ENCODE data around the gene TEDC2. TPM values are rescaled to one million over a fixed set of nuclear protein-coding genes. Genes with fewer than 3 reads are reported as not detected.

The TEDC2 gene
- total and polyA plus RNA-seq, 9 of the 15 experiments (the other 6 are each of a cell fraction or from before 2014, with no cell fraction given) = 0.75 to 57.0 (median 17.6) TPM

DNA sequence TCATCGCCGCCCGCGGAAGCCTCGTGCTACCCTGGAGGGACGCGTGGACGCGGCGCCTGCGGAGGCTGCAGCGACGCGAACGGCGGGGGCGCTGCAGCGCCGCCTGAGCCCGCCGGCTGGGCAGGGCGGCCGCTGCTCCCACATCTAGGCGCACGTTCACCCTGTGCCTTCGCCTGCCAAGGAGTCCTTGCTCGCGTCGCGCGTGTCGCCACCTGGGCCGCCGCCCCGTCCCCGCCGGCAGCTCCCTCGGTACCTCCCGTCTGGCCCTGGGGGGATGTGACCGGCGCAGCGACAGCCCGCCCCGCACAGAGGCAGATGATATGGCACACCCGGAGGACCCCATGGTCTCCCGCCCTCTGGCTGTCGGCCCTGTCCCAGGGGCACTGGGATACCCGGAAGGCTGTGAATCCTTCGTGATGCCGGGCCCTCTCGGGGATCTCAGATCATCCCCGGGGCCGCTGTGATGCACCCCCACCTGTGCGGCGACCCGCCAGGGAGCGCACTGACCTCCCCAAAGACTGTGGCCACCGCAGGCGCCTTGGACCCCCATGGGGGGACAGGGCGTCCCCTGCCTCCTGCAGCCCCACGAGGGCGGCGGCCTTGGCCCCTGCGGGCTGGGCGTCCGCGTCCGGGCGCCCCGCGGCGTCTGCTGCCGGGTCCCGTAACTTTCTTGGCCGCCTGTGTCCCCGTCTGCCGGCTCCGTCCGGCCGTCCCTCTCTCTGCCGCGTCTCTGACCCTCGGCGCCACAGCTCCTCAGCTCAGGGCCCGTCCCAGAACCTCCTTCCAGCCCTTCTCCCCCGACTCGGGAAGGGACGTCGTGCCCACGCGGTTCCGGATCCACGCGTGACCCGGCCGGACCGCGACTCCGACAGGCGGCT is 14.3 kb downstream of the TEDC2 start (continued):
- no peak for TF ChIP-seq HIVEP1 (CRISPR knock-in tag; IDR thresholded peaks at IDR 0.05)
- TF ChIP-seq, protein P1, sequence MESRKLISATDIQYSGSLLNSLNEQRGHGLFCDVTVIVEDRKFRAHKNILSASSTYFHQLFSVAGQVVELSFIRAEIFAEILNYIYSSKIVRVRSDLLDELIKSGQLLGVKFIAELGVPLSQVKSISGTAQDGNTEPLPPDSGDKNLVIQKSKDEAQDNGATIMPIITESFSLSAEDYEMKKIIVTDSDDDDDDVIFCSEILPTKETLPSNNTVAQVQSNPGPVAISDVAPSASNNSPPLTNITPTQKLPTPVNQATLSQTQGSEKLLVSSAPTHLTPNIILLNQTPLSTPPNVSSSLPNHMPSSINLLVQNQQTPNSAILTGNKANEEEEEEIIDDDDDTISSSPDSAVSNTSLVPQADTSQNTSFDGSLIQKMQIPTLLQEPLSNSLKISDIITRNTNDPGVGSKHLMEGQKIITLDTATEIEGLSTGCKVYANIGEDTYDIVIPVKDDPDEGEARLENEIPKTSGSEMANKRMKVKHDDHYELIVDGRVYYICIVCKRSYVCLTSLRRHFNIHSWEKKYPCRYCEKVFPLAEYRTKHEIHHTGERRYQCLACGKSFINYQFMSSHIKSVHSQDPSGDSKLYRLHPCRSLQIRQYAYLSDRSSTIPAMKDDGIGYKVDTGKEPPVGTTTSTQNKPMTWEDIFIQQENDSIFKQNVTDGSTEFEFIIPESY (CRISPR knock-in tag; IDR thresholded peaks at IDR 0.05) = peak; percentile 8; the same call in 1 of the 2 replicates
- TF ChIP-seq, protein P2, sequence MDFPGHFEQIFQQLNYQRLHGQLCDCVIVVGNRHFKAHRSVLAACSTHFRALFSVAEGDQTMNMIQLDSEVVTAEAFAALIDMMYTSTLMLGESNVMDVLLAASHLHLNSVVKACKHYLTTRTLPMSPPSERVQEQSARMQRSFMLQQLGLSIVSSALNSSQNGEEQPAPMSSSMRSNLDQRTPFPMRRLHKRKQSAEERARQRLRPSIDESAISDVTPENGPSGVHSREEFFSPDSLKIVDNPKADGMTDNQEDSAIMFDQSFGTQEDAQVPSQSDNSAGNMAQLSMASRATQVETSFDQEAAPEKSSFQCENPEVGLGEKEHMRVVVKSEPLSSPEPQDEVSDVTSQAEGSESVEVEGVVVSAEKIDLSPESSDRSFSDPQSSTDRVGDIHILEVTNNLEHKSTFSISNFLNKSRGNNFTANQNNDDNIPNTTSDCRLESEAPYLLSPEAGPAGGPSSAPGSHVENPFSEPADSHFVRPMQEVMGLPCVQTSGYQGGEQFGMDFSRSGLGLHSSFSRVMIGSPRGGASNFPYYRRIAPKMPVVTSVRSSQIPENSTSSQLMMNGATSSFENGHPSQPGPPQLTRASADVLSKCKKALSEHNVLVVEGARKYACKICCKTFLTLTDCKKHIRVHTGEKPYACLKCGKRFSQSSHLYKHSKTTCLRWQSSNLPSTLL (IDR thresholded peaks at IDR 0.05) = no peak
- TF ChIP-seq, protein P3, sequence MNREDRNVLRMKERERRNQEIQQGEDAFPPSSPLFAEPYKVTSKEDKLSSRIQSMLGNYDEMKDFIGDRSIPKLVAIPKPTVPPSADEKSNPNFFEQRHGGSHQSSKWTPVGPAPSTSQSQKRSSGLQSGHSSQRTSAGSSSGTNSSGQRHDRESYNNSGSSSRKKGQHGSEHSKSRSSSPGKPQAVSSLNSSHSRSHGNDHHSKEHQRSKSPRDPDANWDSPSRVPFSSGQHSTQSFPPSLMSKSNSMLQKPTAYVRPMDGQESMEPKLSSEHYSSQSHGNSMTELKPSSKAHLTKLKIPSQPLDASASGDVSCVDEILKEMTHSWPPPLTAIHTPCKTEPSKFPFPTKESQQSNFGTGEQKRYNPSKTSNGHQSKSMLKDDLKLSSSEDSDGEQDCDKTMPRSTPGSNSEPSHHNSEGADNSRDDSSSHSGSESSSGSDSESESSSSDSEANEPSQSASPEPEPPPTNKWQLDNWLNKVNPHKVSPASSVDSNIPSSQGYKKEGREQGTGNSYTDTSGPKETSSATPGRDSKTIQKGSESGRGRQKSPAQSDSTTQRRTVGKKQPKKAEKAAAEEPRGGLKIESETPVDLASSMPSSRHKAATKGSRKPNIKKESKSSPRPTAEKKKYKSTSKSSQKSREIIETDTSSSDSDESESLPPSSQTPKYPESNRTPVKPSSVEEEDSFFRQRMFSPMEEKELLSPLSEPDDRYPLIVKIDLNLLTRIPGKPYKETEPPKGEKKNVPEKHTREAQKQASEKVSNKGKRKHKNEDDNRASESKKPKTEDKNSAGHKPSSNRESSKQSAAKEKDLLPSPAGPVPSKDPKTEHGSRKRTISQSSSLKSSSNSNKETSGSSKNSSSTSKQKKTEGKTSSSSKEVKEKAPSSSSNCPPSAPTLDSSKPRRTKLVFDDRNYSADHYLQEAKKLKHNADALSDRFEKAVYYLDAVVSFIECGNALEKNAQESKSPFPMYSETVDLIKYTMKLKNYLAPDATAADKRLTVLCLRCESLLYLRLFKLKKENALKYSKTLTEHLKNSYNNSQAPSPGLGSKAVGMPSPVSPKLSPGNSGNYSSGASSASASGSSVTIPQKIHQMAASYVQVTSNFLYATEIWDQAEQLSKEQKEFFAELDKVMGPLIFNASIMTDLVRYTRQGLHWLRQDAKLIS (CRISPR knock-in tag; IDR thresholded peaks at IDR 0.05) = 0 out of 2 replicates have a peak, but pooled peaks have one; percentile 44
- TF ChIP-seq, protein P4, sequence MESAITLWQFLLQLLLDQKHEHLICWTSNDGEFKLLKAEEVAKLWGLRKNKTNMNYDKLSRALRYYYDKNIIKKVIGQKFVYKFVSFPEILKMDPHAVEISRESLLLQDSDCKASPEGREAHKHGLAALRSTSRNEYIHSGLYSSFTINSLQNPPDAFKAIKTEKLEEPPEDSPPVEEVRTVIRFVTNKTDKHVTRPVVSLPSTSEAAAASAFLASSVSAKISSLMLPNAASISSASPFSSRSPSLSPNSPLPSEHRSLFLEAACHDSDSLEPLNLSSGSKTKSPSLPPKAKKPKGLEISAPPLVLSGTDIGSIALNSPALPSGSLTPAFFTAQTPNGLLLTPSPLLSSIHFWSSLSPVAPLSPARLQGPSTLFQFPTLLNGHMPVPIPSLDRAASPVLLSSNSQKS (CRISPR knock-in tag; IDR thresholded peaks at IDR 0.05) = no peak
- TF ChIP-seq ZZZ3 (IDR thresholded peaks at IDR 0.05) = no peak
- TF ChIP-seq ZNF561 (CRISPR knock-in tag; conservative IDR thresholded peaks at IDR 0.05) = 0 out of 2 replicates have a peak, but pooled peaks have one; percentile 41
- TF ChIP-seq ZNF444 (CRISPR knock-in tag; IDR thresholded peaks at IDR 0.05) = no peak
- peak; percentile 54; the same call in 1 of the 2 replicates for TF ChIP-seq EP400 (IDR thresholded peaks at IDR 0.05)
- 0 out of 2 replicates have a peak, but pooled peaks have one; percentile 26 for TF ChIP-seq ZNF212 (CRISPR knock-in tag; IDR thresholded peaks at IDR 0.05)
- TF ChIP-seq PHF8 (IDR thresholded peaks at IDR 0.05; ENCODE audit: borderline replicate concordance, low read length) = peak; percentile 42; the same call in 1 of the 2 replicates
- no peak for TF ChIP-seq ZNF584 (CRISPR knock-in tag; IDR thresholded peaks at IDR 0.05; ENCODE audit: low read depth)
- TF ChIP-seq, protein P5, sequence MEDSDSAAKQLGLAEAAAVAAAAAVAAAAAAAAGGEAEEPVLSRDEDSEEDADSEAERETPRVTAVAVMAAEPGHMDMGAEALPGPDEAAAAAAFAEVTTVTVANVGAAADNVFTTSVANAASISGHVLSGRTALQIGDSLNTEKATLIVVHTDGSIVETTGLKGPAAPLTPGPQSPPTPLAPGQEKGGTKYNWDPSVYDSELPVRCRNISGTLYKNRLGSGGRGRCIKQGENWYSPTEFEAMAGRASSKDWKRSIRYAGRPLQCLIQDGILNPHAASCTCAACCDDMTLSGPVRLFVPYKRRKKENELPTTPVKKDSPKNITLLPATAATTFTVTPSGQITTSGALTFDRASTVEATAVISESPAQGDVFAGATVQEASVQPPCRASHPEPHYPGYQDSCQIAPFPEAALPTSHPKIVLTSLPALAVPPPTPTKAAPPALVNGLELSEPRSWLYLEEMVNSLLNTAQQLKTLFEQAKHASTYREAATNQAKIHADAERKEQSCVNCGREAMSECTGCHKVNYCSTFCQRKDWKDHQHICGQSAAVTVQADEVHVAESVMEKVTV (CRISPR knock-in tag; IDR thresholded peaks at IDR 0.05) = no peak
- peak; percentile 72; the same call in 1 of the 2 replicates for TF ChIP-seq TGIF2 (CRISPR knock-in tag; IDR thresholded peaks at IDR 0.05)
- 0 out of 2 replicates have a peak, but pooled peaks have one; percentile 55 for TF ChIP-seq ZNF583 (CRISPR knock-in tag; IDR thresholded peaks at IDR 0.05)
- TF ChIP-seq RB1 (IDR thresholded peaks at IDR 0.05; ENCODE audit: low read depth) = 0 out of 2 replicates have a peak, but pooled peaks have one; percentile 68

Measured in K562 (cell line).